OCI-LY1 (cell line): Measurements from ENCODE around the gene ESYT2.

Experiments used
- H2AFZ ChIP-seq: fragments of 200-600 bp; sonication (generic), shearing (Covaris generic); 2 replicates; pipeline ENCODE4 v1.6.0; 2014; ENCODE audit warnings: antibody characterized with exemption, mild to moderate bottlenecking, low read length
- H3F3A ChIP-seq: fragments of 200-600 bp; sonication (generic), shearing (Covaris generic); 2 replicates; pipeline ENCODE4 v1.6.0; 2014; ENCODE audit warnings: mild to moderate bottlenecking, antibody characterized with exemption, low read length, moderate library complexity; ENCODE audit not compliant: insufficient read depth
- H3K27ac ChIP-seq: fragments of 200-600 bp; sonication (generic); 2 replicates; pipeline ENCODE4 v1.5.1; 2014; ENCODE audit warnings: low read length, mixed run types, mild to moderate bottlenecking, low read depth; ENCODE audit not compliant: poor library complexity, severe bottlenecking
- H3K27me3 ChIP-seq: fragments of 200-600 bp; sonication (generic); 2 replicates; pipeline ENCODE4 v1.6.0; 2014; ENCODE audit warnings: antibody characterized with exemption, mild to moderate bottlenecking, low read length, moderate library complexity; ENCODE audit not compliant: insufficient read depth
- H3K36me3 ChIP-seq: fragments of 200-600 bp; sonication (generic); 2 replicates; pipeline ENCODE4 v1.6.1; 2014; ENCODE audit warnings: mild to moderate bottlenecking, antibody characterized with exemption, low read length, moderate library complexity, mixed read lengths; ENCODE audit not compliant: insufficient read depth
- H3K4me1 ChIP-seq: fragments of 200-600 bp; sonication (generic); 2 replicates; pipeline ENCODE4 v1.5.1; 2014; ENCODE audit warnings: mild to moderate bottlenecking, low read length, moderate library complexity; ENCODE audit not compliant: insufficient read depth, severe bottlenecking
- H3K4me2 ChIP-seq: fragments of 200-600 bp; sonication (generic), shearing (Covaris generic); 2 replicates; pipeline ENCODE4 v1.6.1; 2014; ENCODE audit warnings: low read length
- H3K4me3 ChIP-seq: fragments of 200-600 bp; sonication (generic); 2 replicates; pipeline ENCODE4 v1.5.1; 2014; ENCODE audit warnings: low read length, low read depth, mild to moderate bottlenecking, mixed read lengths; ENCODE audit not compliant: poor library complexity, severe bottlenecking
- H3K79me2 ChIP-seq: fragments of 200-600 bp; shearing (Covaris generic); 2 replicates; pipeline ENCODE4 v1.6.1; 2016; ENCODE audit warnings: mixed run types, low read length, mixed read lengths; ENCODE audit not compliant: insufficient read depth
- H3K9ac ChIP-seq: fragments of 200-600 bp; sonication (generic), shearing (Covaris generic); 2 replicates; pipeline ENCODE4 v1.6.1; 2014; ENCODE audit warnings: mild to moderate bottlenecking, low read length, mixed read lengths
- H3K9me2 ChIP-seq: fragments of 200-600 bp; sonication (generic), shearing (Covaris generic); 2 replicates; pipeline ENCODE4 v1.6.1; 2014; ENCODE audit warnings: low read depth, mild to moderate bottlenecking, low read length, mixed read lengths
- H3K9me3 ChIP-seq: fragments of 200-600 bp; shearing (Covaris generic); 2 replicates; pipeline ENCODE4 v1.6.1; 2014; ENCODE audit warnings: low read length, mixed read lengths
- H4K20me1 ChIP-seq: fragments of 200-600 bp; sonication (generic), shearing (Covaris generic); 2 replicates; pipeline ENCODE4 v1.6.0; 2016; ENCODE audit warnings: mild to moderate bottlenecking, low read length; ENCODE audit not compliant: insufficient read depth
- CTCF ChIP-seq: fragments of 200-600 bp; sonication (generic), shearing (Covaris generic); IDR thresholded peaks from 2 replicates; pipeline ENCODE4 v1.5.1; 2017; ENCODE audit warnings: mild to moderate bottlenecking, antibody characterized with exemption, low read length, moderate library complexity, mixed read lengths
- EZH2 ChIP-seq: fragments of 200-600 bp; sonication (generic), shearing (Covaris generic); IDR thresholded peaks from 2 replicates; pipeline ENCODE4 v1.8.0; 2017; ENCODE audit warnings: borderline replicate concordance, mixed run types, mild to moderate bottlenecking, antibody characterized with exemption, low read length, moderate library complexity, mixed read lengths

Gene ESYT2

GRCh38 chr7:158795272-158795671, 34.0 kb downstream of the ESYT2 start:
- Histone ChIP-seq H3K9ac (no peak overlapping the region), H3K9me3 (no peaks in the 10 kb centered on the region), H3K36me3 (peaks cover 34% of the 10 kb centered on the region; the same call in 1 of the 2 replicates), H3K4me2 (no peak overlapping the region), H3K9me2 (no peaks in the 10 kb centered on the region), H3K4me3 (no peak overlapping the region), H2AFZ (no peak overlapping the region), H3K4me1 (no peaks in the 10 kb centered on the region), H3F3A (no peaks in the 10 kb centered on the region), H3K27ac (no peak overlapping the region), H3K27me3 (no peaks in the 10 kb centered on the region), H4K20me1 (no peaks in the 10 kb centered on the region), H3K79me2 (no peaks in the 10 kb centered on the region)
- TF ChIP-seq EZH2 (no peak), CTCF (no peak)

DNA sequence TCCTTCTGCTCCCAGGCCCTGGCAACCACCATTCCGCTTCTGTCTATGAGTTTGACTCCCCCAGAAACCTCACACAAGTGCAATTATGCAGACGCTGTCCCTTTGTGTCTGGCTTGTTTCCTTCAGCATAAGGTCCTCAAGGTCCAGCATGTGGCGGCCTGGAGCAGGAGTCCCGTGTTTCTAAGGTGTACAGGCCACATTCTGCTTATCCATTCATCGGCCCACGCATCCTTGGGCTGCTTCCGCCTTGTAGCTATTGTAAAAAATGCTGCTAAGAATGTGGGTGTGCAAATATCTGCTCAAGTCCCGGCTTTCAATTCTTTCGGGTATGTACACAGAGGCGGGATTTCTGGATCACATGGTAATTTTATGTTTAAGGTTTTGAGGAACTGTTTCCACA, 38.2 kb downstream of the ESYT2 start:
- no peaks in the 10 kb centered on the region for H4K20me1 ChIP-seq
- no peaks in the 10 kb centered on the region for H3K27me3 ChIP-seq
- no peak overlapping the region for H3K4me2 ChIP-seq
- TF ChIP-seq EZH2 (no peak), CTCF (no peak)
- no peak overlapping the region for H3K4me3 ChIP-seq
- H3F3A ChIP-seq: no peaks in the 10 kb centered on the region
- no peaks in the 10 kb centered on the region for H3K4me1 ChIP-seq
- no peak overlapping the region for H3K9ac ChIP-seq
- no peak overlapping the region for H3K27ac ChIP-seq
- H3K9me3 ChIP-seq: no peaks in the 10 kb centered on the region
- H2AFZ ChIP-seq: no peak overlapping the region
- H3K9me2 ChIP-seq: no peaks in the 10 kb centered on the region
- peaks cover 34% of the 10 kb centered on the region; the same call in 1 of the 2 replicates for H3K36me3 ChIP-seq
- no peaks in the 10 kb centered on the region for H3K79me2 ChIP-seq

DNA sequence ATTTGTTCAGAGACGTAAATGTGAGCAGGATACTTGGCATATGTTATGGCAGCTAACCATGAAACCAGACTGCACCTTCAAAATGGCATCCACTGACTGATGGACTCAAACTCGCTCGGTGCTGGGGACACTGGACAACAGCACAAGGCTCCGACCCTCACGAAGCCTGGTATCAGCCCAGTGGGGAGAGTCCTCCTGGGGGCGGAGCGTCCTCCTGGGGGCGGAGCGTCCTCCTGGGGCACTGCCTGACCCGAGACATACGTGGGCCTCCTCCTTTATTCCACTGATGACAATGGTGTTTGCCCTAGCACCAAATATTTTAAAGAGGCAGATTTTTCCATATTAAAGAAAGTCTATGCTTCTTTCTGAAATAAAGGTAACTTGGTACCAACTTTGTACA, 39.5 kb downstream of the ESYT2 start:
- H3K27me3 ChIP-seq: no peaks in the 10 kb centered on the region
- no peaks in the 10 kb centered on the region for H4K20me1 ChIP-seq
- no peak for TF ChIP-seq CTCF
- TF ChIP-seq EZH2: no peak
- H3K27ac ChIP-seq: no peak overlapping the region
- H3K4me2 ChIP-seq: no peak overlapping the region
- peaks cover 26% of the 10 kb centered on the region; the same call in 1 of the 2 replicates for H3K36me3 ChIP-seq
- no peaks in the 10 kb centered on the region for H3K9me2 ChIP-seq
- no peaks in the 10 kb centered on the region for H3F3A ChIP-seq
- H3K4me1 ChIP-seq: no peaks in the 10 kb centered on the region
- H3K9me3 ChIP-seq: no peaks in the 10 kb centered on the region
- H3K4me3 ChIP-seq: no peak overlapping the region
- H3K9ac ChIP-seq: no peak overlapping the region
- H2AFZ ChIP-seq: no peak overlapping the region
- no peaks in the 10 kb centered on the region for H3K79me2 ChIP-seq
